Measurements from ENCODE around the gene SH2D6.

DNA sequence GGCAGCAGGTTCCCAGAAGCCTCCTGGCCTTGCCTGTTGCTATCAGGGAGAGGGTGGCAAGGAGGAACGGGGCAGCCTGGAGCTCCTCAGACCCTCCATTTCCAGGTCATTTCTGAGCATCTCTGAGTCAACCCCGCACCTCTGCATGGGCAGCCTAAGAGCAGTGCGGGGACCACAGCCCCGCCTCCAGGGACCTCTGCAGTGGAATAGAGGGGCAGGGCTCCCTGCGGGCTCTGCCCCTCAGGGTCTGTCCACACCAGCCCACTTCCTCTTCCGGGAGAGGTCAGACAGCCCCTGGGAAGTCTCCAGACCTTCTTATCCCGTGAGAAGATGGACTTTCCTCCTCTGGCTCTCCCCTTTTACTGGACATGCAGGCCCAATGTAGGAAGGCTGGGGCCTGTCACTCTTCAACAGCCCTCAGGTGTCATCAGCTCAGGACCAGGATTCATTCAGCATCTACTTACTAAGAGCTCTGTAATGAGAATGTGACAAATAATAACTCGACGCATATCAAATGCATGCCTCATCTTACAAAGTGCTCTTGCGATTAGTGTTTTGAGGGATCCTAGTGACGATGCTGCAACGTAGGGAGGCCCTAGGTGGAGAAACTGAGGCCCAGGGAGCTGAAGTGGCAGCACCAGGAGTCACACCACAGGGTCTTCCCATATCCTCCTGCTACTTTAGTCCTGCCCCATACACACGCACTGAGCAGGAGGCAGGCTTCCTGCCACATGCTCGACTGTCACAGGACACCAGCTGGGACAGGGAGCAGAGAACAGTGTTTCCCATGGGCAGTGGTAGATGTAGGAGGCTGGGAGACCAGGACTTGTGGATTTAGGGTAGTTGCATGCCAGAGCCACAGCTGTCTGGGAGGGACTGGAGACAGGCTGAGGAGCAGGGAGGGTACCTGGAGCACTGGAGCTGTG lies 28.0 kb downstream of the SH2D6 start:
- TF ChIP-seq, protein P1, sequence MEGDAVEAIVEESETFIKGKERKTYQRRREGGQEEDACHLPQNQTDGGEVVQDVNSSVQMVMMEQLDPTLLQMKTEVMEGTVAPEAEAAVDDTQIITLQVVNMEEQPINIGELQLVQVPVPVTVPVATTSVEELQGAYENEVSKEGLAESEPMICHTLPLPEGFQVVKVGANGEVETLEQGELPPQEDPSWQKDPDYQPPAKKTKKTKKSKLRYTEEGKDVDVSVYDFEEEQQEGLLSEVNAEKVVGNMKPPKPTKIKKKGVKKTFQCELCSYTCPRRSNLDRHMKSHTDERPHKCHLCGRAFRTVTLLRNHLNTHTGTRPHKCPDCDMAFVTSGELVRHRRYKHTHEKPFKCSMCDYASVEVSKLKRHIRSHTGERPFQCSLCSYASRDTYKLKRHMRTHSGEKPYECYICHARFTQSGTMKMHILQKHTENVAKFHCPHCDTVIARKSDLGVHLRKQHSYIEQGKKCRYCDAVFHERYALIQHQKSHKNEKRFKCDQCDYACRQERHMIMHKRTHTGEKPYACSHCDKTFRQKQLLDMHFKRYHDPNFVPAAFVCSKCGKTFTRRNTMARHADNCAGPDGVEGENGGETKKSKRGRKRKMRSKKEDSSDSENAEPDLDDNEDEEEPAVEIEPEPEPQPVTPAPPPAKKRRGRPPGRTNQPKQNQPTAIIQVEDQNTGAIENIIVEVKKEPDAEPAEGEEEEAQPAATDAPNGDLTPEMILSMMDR (IDR thresholded peaks at IDR 0.05) = no peak
- no peak for TF ChIP-seq POLR2A (IDR thresholded peaks at IDR 0.05)
